HuH-7.5 (cell line): ENCODE measurements around the gene POLR3A.
A peak's percentile ranks its signal among the peaks of the same experiment; 100 is the strongest.
"Not testable (repeated sequence)": the region's sequence is repeated elsewhere in the genome, so short reads cannot be mapped to it uniquely, and the experiment has no call there.

Experiments used
- DNase-seq: peaks from one replicate; pipeline ENCODE4 v3.0.0; 2011; ENCODE audit warnings: low spot score

The POLR3A gene

DNA sequence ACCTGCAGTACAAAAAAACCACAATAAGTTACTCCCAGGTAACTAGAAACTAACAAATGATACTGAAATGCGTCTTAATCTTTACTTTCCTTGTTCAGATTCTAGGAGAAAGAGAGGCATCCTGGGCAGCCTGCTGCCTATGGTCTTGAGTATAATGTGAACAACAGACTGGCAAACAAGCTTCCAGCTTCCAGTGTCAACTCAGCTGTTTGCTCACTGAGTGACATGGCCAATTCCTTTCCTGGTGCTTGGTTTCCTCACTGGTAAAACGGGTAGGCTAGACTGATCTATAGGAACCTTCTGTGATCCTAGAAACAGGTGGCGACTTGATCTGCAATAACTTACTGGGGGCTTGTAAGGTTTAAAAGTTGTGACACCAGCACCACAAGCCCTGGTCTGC, 10.1 kb downstream of the POLR3A start:
- DNase-seq: no peak

DNA sequence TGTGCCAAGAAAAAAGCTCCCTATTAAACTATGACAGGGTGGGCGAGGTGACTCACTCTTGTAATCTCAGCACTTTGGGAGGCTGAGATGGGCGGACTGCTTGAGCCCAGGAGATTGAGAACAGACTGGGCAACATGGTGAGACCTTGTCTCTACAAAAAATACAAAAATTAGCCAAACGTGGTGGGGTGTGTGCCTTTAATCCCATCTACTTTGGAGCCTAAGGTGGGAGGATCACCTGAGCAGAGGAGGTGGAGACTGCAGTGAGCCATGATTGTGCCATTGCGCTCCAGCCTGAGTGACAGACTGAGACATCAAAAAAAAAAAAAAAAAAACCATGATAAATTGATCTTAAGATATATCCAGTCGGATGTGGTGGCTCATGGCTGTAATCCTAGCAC, 11.5 kb downstream of the POLR3A start:
- DNase-seq: no peak

DNA sequence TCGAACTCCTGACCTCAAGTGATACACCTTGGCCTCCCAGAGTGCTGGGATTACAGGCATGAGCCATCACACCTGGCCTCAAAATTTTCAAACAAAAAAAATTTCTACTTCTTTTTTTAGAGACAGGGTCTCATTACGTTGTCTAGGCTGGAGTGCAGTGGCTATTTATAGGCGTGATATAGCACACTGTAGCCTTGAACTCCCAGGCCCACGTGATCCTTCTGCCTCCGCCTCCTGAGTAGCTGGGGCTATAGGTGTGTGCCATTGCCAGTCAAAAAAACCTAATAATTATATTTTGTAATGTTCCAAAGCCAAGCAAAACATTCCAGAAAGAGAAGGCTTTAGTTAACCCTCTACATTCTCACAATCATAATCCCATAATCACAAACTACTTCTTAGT, 13.8 kb downstream of the POLR3A start:
- DNase-seq: no peak

DNA sequence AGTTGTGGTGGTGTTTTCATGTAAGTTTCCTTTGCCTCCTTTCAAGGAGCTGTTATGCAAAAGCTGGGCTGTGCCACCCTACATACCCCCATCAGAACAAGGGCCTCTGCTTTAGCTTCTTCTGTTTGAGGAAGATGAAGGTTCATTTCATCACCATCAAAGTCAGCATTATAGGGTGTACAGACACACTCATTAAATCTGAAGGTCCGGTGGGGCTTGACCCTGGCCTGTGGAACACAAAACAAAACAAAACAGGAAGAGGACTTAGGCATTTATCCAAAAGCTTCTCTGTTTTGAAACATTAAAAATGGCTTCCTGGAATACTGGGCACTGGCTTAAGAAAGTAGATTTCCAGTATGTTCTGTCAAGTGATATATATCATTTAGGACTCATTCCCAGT, 15.8 kb downstream of the POLR3A start:
- DNase-seq: no peak

DNA sequence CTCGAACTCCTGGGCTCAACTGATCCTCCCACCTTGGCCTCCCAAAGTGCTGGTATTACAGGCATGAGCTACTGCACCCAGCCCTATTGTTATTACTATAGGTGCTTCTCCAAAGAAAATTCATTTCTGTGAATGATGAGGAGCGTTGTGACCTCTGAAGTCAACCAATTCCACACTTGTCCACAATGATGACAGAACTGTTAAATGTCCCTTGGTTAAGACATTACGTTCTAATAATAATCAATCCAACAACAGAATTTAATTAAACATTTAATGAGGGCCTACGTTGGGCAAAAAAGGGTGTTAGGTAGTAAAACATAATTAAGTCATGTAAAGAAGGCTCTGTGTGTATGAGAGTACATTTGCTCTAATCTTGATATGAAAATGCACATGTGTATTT, 18.2 kb downstream of the POLR3A start:
- no peak for DNase-seq

DNA sequence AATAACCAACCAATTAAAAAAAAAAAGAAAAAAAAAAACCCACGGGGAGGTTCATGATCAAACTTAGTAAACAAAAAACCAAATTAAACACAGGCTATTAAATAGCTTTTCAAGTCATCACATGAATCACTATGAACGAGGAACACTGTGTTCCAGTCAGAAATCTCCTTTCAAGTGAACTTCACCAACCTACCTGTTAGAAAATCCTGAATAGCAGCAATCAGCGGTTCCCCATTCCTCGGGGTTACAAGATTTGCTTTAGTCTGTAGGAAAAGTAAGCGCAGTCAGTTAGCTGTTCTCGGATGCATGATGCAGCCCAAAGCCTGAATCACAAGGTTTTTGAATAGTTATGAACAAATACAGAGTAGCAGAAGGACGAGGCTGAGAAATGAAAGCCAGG, 19.0 kb downstream of the POLR3A start:
- no peak for DNase-seq

DNA sequence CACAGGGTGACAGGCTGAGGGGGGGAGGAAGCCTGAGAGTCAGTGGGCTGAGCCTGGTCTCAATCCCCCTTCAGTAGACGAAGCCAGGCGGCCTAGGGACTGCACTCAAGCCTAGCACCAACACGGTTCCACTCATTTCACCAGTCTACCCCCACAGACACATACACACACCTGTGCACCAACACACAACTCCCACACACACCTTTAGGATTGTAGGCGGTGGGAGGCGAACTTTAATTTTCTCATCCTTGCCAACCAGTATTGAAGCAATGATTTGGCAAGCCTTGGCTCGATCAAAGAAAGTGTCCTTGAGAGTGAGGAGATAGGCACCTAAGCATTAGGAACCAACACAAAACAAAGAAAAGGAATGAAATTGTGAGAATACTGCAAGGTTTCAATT, 19.7 kb downstream of the POLR3A start:
- DNase-seq: no peak

DNA sequence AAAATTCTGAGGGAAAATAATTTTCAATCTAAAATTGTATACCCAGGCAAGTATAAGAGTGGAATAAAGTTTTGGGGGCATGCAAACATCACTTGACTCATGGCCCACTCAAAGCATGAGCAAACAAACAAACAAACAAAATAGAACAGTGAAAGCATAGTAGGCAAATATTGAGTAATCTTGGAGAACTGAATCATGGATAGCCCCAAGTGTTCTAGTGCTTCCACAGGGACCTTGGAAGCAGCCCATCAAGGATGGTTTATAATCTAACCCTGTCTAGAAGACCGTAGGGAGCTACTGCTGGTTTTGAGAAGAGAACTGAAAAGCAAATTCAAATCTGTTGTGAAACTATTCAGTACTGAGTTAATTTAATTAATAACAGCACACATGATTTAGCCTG, 22.1 kb downstream of the POLR3A start:
- no peak for DNase-seq

DNA sequence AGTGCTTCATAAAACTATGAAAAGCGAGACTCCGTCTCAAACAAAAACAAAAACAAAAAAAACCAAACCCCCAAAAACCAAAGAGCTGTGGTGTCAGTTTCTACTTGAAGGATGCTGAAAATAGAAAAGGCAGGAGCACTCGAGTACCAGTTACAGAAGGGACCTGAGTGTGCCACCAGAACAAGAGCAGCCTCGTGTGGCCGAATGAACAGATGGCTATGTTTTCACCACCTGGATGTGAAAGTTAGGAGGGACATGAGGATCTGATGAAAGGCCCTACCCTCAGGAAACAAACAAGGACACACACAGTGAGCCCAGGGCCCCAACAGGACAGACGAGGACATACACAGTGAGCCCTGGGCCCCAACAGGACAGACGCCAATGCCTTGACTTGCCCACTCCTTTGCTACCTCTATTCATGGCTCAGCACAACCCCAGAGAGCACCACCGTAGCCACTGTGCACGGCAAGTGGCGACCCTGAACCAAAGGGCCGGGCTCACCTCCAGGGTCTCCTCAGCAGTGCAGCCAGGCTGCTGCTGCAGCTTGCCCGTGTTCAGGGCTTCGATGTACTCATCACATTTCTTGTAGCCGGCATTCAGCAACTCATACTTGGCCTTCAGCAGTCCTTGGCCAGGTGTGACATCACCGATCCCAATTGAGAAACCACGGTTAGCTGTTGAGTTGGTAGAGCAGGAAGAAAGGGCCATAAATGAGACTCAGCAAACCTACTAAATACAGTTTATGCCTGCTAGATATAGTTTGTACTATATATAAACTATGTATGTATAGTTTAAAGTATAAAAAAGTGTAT, 24.9 kb downstream of the POLR3A start:
- no peak for DNase-seq

DNA sequence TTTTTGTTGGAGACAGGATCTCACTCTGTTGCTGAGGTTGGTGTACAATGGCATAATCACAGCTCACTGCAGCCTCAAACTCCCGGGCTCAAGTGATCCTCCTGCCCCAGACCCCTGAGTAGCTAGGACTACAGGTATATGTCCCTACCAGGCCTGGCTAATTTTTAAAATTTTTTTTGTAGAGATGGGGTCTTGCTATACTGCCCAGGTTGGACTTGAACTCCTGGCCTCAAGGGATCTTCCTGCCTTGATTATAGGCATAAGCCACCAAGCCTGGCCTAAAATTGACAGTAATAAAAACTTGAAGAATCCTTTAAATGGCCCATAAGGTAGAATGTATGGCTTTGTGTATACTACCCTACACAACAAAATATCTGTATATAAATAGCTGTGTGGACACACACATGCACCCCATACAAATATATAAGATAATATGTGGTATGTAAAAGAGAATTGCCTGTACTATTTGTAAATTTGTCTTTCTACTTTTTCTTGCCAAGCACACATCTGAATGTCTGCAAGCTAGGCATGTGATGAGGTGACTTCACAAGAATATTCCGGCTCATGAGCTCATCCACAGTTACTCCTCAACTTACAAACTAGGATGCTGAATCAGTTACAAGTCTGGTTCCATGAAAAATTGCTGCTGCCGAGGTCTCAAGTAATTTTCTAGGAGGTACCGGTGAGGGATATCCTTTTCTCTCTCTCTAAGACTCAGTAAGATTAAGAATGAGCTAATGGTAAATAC, 26.6 kb downstream of the POLR3A start:
- no peak for DNase-seq

DNA sequence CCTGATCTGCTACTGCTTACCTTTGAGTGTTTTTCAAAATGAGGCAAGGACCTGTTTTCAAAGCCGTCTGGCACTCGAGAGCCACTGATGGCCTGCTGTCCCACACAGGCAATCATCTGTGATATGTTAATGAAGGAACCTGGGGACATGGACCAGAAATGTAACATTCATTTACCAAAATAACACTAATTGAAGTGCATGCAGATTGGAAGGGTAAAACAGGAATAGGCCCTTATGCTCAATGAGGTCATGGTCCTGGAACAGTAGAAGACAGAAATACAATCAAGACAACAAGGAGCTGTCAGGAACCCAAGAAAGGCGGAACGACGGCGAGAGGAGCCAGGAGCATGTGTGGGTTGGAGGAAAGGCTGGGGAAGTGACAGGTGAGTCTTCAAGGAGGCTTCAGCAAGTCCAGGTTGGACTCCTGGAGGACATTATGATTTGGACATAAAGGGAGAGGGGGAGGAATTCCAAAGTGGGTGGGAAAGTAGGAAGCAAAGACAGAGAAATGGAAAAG, 28.3 kb downstream of the POLR3A start:
- no peak for DNase-seq

DNA sequence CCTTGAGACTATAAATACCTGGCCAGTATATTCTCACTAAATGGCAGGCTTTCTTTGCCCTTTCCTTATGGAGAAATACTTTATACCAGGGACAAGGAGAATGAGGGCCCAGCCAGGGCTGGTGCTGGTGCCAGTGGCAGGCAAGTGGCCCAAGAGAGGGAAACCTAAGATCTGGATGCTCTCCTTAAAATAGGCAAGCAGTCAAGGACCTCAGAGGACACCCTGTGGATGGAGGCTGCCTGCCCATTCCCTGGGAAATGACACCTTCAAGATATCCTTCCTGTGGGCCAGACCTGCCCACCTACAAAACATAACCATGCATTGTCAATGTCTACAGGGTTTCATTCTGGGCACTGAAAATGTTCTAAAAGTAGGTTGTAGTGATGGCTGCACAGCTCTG, 29.1 kb downstream of the POLR3A start:
- DNase-seq: no peak

DNA sequence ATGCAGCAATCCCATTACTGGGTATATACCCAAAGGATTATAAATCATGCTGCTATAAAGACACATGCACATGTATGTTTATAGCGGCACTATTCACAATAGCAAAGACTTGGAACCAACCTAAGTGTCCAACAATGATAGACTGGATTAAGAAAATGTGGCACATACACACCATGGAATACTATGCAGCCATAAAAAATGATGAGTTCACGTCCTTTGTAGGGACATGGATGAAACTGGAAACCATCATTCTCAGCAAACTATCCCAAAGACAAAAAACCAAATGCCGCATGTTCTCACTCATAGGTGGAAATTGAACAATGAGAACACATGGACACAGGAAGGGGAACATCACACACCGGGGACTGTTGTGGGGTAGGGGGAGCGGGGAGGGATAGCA, 30.5 kb downstream of the POLR3A start:
- not testable (repeated sequence) for DNase-seq

DNA sequence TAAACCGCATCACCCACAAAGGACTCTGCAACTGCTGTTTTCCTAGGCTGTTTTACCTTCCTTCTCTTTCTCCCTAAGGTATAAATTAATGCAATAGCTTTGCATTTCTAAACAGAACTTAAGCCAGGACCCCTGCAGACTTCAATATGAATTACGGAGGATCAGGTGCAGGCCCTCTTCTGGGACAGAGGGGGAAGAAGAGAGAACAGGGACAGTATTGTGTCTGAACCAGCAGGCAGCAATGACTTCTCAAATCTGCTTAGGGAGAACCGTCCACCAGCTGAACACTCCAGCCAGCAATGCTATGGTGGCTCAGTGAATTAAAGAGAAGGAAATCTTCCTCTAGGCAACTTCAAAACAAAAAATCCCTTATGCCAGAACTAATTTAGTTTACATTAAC, 35.7 kb downstream of the POLR3A start:
- DNase-seq: no peak

DNA sequence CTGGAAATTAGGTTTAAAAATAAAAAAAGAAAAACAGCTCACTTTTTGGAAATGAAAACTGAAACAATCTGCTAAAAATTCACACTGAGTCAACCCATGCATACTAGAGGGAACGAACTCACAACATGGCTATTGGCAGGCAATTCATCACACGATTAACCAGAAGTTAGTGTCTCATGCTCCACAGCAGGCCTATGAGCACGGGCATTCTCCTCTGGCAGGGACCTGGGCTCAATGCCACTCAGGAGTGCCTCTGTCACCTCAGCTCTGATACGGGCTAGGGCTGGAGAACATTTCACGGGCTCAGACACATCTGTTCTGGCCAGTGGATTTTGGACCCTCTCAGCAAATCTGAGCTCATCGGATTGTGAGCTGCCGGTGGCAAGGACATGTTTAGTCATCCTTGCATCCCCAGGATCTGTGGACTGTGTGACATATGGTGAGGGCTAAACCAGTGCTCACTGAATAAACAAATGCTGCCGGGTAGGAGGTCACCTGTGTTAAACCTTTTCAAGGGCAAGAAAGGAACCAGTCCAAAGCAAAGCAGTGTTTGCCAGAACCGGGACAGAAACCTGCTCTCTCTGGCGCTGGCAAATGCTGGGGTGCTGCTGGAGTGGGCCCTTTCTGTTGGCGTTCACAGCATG, 40.1 kb downstream of the POLR3A start:
- peak; percentile 25 for DNase-seq

DNA sequence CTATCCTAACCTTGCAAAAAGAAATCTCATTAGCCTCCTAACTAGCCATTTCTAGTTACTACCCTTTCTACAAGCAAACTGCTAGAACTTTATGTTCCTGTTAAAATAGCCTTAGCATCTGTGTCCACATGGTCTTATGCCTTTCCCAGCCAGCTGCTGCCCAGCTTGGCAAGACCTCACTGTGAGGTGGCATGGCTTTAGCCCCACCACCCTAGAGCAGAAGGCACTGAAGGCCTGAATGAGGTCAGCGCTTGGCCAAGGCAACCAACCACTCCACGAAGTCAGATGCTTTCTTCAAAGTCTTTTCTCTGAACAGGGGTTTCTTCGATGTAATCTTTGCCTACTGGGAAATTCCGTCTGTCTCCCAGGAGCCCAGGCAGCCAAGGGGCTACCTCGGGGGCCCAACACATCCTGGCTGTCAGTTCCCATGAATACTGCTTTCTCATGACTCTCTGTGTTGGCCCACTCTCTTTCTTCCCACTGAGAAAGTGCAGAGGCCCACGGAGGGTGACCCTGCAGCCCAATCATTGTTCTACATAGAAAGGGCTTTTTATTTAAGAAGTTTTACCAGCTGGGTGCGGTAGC, 41.6 kb downstream of the POLR3A start:
- no peak for DNase-seq

DNA sequence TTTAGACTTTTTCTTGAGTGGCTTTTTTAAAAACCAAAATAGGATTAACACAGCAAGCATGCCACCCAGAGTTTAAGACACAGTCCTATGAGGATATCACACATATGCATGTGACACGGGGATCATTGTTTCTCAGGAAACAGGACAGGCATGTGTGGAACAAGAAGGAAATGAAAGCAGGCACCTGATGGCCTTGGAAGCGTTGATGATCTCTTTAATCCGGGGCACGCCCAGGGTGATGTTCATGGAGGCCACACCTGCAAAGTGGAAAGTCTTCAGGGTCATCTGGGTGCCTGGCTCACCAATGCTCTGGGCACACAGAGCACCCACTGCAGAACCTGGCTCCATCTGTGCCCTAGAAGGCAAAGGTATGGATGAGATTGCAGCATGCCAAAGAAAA, 44.3 kb downstream of the POLR3A start:
- no peak for DNase-seq

DNA sequence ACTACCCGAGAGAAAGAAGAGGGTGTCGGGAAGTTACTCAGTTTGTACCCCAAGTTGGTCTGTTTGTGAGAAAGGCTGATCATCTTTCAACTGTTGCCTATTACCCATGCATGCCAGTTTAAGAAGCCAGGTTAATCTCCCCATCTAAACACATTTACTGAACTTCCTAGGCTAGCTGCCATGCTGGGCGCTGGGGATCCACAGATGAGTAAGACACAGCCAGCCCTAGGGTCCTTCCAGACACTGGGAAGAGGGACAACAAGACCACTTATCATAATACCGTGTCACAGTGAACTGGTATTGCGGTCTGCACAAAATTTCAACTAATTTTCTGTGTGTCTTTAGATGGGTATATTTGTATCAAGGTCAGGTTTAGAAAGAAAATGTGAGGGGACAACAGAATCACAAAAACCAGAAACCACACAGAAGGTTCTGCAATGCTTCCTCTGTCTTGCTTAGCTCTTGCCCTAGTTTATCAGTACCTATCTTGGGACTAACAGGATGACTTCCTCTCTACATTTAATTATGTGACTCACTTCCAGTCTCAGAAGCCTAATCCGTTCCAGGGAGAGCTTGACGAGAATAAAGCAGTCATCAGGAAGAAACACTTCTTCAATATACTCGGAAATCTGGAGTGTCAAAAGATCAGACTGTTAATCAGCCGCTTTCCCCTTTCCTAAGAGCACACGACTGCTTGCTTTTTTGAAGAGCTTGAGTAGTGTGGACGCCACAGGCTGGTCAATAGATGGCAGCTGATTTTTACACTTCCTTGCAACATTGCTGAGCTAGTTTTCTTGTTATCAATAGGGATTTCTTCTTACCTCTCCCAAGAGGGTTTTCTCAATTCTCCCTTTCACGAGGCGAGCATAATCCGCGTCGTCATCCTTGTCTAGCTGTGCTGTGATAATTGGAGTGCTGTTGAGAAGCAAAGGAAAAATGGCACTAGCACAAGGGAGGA, 45.7 kb downstream of the POLR3A start:
- no peak for DNase-seq

DNA sequence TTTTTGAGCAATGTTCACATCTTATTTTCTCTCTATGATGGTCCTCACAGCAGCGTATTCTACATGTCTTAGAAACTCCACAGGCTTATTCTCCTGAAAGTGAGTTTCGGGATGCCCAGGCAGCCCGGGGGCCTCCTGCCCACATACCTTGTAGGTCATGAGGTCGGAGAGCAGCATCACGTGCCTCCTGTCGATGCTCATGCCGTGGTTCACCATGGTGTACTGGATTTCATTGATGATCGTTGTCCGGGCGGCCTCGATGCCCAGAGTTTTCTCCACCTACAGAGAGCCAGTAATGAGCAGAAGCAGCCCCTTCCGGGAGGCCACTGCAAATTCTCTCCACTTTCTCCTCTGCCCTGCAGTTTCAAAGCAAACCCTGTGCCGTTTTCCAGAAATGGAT, 48.0 kb downstream of the POLR3A start:
- DNase-seq: no peak

DNA sequence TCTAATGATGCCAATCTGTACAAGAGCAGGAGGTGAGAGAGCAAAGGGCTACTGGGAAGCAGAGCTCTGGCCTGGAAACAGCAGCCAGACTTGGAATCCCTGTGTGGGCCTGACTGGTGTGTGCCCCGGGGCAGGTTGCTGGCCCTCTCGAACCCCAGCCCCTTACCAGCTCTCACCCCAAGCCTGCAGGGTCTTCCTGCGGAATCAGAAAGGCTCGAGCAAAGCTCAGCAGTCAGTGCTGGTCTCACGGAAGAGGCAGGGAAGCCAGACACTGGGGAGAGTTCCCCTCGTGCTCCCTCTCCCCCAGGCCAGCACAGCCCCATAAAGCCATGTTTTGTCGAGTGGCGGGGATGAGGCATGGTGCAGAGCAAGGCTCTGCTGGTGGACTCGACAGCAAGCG, 50.1 kb downstream of the POLR3A start:
- no peak for DNase-seq

DNA sequence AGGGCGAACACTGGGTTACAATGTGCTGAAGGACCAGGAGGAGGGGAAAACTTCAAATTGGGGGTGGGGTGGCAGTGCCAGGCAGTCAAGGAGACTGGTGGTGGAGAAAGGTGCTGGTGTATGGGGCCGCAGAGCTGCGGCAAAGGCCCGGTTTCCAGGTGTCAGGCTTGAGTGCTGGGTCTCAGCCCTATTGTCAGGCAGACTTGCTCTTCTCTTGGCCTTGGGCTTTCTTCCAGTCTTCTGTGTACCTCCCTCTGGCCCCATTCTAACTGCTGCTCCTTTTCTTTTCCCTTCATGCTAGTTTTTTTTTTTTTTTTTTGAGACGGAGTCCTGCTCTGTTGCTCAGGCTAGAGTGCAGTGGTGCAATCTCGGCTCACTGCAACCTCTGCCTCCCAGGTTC, 51.0 kb downstream of the POLR3A start:
- no peak for DNase-seq
